PC-3 (cell line): ENCODE measurements around the gene HPSE2. TPM values are rescaled to one million over a fixed set of nuclear protein-coding genes. Genes with fewer than 3 reads are reported as not detected.

Experiments used
- ATAC-seq: fragments of 200-7000 bp; cut with Tn5 transposase; 2 replicates; pipeline ENCODE4 v1.9.1; 2020; ENCODE audit warnings: mild to moderate bottlenecking, moderate library complexity
- BruUV-seq: library from RNA; stranded (reverse); fragments of 400-500 nt; replicated peaks from 2 replicates; lab custom pipeline; 2021; lab: Mats Ljungman, UMichigan
- CTCF ChIA-PET: fragments of 300-600 bp; sonication (Branson Sonifier 250); formaldehyde crosslinking; loops from one replicate; lab custom pipeline; 2022; ENCODE audit warnings: antibody characterized with exemption; lab: Charles Lee
- POLR2A ChIA-PET: fragments of 300-600 bp; sonication (Branson Sonifier 250); formaldehyde crosslinking; loops from one replicate; lab custom pipeline; 2022; ENCODE audit warnings: antibody characterized with exemption; ENCODE audit not compliant: unreplicated experiment; lab: Charles Lee
- DNase-seq: peaks from one replicate; pipeline ENCODE4 v3.0.0-alpha.2; 2015
- H2AFZ ChIP-seq: fragments of 300-600 bp; sonication (generic); 2 replicates; pipeline ENCODE4 v1.6.0; 2016; ENCODE audit warnings: antibody characterized with exemption, low read length
- H3F3A ChIP-seq: fragments of 300-600 bp; sonication (generic); one replicate; pipeline ENCODE4 v1.6.0; 2017; ENCODE audit warnings: antibody characterized with exemption, low read length, control low read depth, mild to moderate bottlenecking; ENCODE audit not compliant: unreplicated experiment
- H3K27ac ChIP-seq: fragments of 300-600 bp; sonication (generic); 2 replicates; pipeline ENCODE4 v1.5.1; 2016; ENCODE audit warnings: mild to moderate bottlenecking, low read length
- H3K27me3 ChIP-seq: fragments of 300-600 bp; sonication (generic); 2 replicates; pipeline ENCODE4 v1.6.1; 2016; ENCODE audit warnings: low read length, mixed read lengths
- H3K36me3 ChIP-seq: fragments of 300-600 bp; sonication (generic); 2 replicates; pipeline ENCODE4 v1.6.1; 2016; ENCODE audit warnings: low read depth, mixed run types, low read length, mixed read lengths
- H3K4me1 ChIP-seq: fragments of 300-600 bp; sonication (generic); 2 replicates; pipeline ENCODE4 v1.5.1; 2016; ENCODE audit warnings: low read length; ENCODE audit not compliant: insufficient read depth
- H3K4me2 ChIP-seq: fragments of 300-600 bp; sonication (generic); 2 replicates; pipeline ENCODE4 v1.6.0; 2016; ENCODE audit warnings: low read length
- H3K4me3 ChIP-seq: fragments of 300-600 bp; sonication (generic); 2 replicates; pipeline ENCODE4 v1.5.1; 2016; ENCODE audit warnings: mild to moderate bottlenecking, low read length, mixed read lengths
- H3K79me2 ChIP-seq: fragments of 300-600 bp; sonication (generic); 2 replicates; pipeline ENCODE4 v1.6.1; 2017; ENCODE audit warnings: low read length, mixed read lengths
- H3K9ac ChIP-seq: fragments of 300-600 bp; sonication (generic); 2 replicates; pipeline ENCODE4 v1.6.0; 2016; ENCODE audit warnings: mild to moderate bottlenecking, low read length
- H3K9me2 ChIP-seq: fragments of 300-600 bp; sonication (generic); replicated peaks from 2 replicates; pipeline ENCODE4 v1.6.1; 2016; ENCODE audit warnings: mixed run types, low read length, mixed read lengths
- H3K9me3 ChIP-seq: fragments of 300-600 bp; sonication (generic); 2 replicates; pipeline ENCODE4 v1.6.1; 2016; ENCODE audit warnings: low read length, mixed read lengths
- H4K20me1 ChIP-seq: fragments of 300-600 bp; sonication (generic); 2 replicates; pipeline ENCODE4 v1.6.1; 2016; ENCODE audit warnings: low read length, mixed read lengths
- CTCF ChIP-seq: fragments of 300-600 bp; sonication (generic); conservative IDR thresholded peaks from 2 replicates; pipeline ENCODE4 v1.5.1; 2017; ENCODE audit warnings: antibody characterized with exemption, low read depth, mild to moderate bottlenecking, low read length
- EZH2 ChIP-seq: fragments of 300-600 bp; sonication (generic); IDR thresholded peaks from one replicate; pipeline ENCODE4 v1.6.1; 2017; ENCODE audit warnings: antibody characterized with exemption, mild to moderate bottlenecking, low read length; ENCODE audit not compliant: unreplicated experiment
- EZH2phosphoT487 ChIP-seq: fragments of 300-600 bp; sonication (generic); IDR thresholded peaks from 2 replicates; pipeline ENCODE4 v1.6.1; 2018; ENCODE audit warnings: mild to moderate bottlenecking, antibody characterized with exemption, low read length, borderline replicate concordance
- intact Hi-C: fragments of 100-400 bp; cut with micrococcal nuclease; formaldehyde crosslinking; loops from 2 replicates; pipeline ENCODE4 v1.9.0; 2023
- total RNA-seq: library from RNA; depleted of rRNA; stranded (reverse); fragments of >200 nt; gene quantifications from 2 replicates; pipeline ENCODE4 v1.2.3, GENCODE V29; 2014

The HPSE2 gene
- total RNA-seq, 1 experiment from 2014 or later = 0.15 TPM

DNA sequence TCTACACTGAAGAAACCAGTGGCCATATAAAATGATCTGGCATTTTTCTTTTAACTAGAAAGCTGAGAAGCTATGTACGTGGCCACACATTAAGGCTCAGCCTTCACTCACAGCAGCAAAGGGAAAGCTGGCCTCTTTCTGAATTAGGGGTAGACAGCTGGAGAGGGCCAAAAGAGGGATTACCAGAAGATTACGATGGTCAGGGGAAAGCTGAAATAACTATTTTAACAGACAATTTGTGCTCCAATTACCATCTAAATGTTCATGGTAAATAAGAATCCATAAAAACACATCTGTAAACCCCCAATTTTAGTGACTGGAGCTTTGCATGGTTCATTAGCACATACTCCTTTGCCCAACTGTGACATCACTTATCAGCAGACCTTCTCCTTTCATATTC is 314.3 kb downstream of the HPSE2 start:
- Histone ChIP-seq H3K36me3 (no peaks in the 10 kb centered on the region), H3K27me3 (no peaks in the 10 kb centered on the region), H3F3A (no peaks in the 10 kb centered on the region), H3K4me1 (no peaks in the 10 kb centered on the region), H3K9ac (no peak overlapping the region), H3K4me2 (no peak overlapping the region), H3K4me3 (no peak overlapping the region), H4K20me1 (no peaks in the 10 kb centered on the region), H3K9me3 (no peaks in the 10 kb centered on the region), H3K9me2 (no peaks in the 10 kb centered on the region), H2AFZ (no peak overlapping the region), H3K79me2 (no peaks in the 10 kb centered on the region), H3K27ac (no peak overlapping the region)
- TF ChIP-seq EZH2 (no peak), CTCF (no peak), EZH2phosphoT487 (no peak)
- intact Hi-C loops = no loop called here
- no TSS peak for BruUV-seq
- CTCF ChIA-PET = no interaction called here
- POLR2A ChIA-PET = no interaction called here
- no peak for DNase-seq
- ATAC-seq = no peak

GRCh38 chr10:98920807-98921206 is 314.8 kb downstream of the HPSE2 start:
- intact Hi-C loops = no loop called here
- Histone ChIP-seq H3K9ac (no peak overlapping the region), H3F3A (no peaks in the 10 kb centered on the region), H3K9me2 (no peaks in the 10 kb centered on the region), H3K4me1 (no peaks in the 10 kb centered on the region), H4K20me1 (no peaks in the 10 kb centered on the region), H3K9me3 (no peaks in the 10 kb centered on the region), H3K4me3 (no peak overlapping the region), H2AFZ (no peak overlapping the region), H3K27ac (no peak overlapping the region), H3K4me2 (no peak overlapping the region), H3K36me3 (no peaks in the 10 kb centered on the region), H3K79me2 (no peaks in the 10 kb centered on the region), H3K27me3 (no peaks in the 10 kb centered on the region)
- DNase-seq (no peak), ATAC-seq (no peak)
- no TSS peak for BruUV-seq
- TF ChIP-seq EZH2 (no peak), CTCF (no peak), EZH2phosphoT487 (no peak)
- CTCF ChIA-PET = no interaction called here
- POLR2A ChIA-PET = no interaction called here

DNA sequence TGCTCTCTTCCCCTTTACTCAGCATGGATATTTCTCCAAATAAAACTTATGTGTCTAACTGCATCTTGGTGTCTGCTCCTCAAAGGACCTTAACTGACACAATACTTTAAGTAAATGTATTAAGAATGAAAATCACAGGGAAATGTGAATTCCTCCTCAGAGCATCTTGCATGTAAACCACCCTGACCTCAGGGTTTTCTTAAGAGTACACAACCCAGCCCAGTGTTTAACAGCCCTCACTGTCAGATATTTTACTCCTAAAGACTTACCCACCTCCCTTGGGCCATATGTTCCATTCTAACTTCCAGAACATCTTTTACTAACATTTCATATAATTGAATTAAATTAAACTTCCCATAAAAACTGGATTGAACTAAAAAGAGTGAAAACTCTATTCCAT is 315.3 kb downstream of the HPSE2 start:
- ATAC-seq = no peak

More for the DNA sequence above, 315.3 kb downstream of the HPSE2 start:
- no peak overlapping the region for H3K9ac ChIP-seq
- H3K27me3 ChIP-seq = no peaks in the 10 kb centered on the region
- TF ChIP-seq EZH2 (no peak), EZH2phosphoT487 (no peak), CTCF (no peak)
- DNase-seq = no peak
- no peaks in the 10 kb centered on the region for H3K36me3 ChIP-seq
- H3K4me1 ChIP-seq = no peaks in the 10 kb centered on the region
- ChIA-PET POLR2A (no interaction called here), CTCF (no interaction called here)
- no peaks in the 10 kb centered on the region for H3K9me2 ChIP-seq
- no peaks in the 10 kb centered on the region for H4K20me1 ChIP-seq
- no peak overlapping the region for H2AFZ ChIP-seq
- no peaks in the 10 kb centered on the region for H3K79me2 ChIP-seq
- intact Hi-C loops = no loop called here
- no peak overlapping the region for H3K27ac ChIP-seq
- H3F3A ChIP-seq = no peaks in the 10 kb centered on the region
- H3K4me3 ChIP-seq = no peak overlapping the region
- no peaks in the 10 kb centered on the region for H3K9me3 ChIP-seq
- no peak overlapping the region for H3K4me2 ChIP-seq
- no TSS peak for BruUV-seq
